ENCODE measurements around the gene CAVIN3. TPM values are rescaled to one million over a fixed set of nuclear protein-coding genes. Genes with fewer than 3 reads are reported as not detected.

The CAVIN3 gene
- total and polyA plus RNA-seq, 2 of the 8 experiments (the other 6 are each of a cell fraction or from before 2014, with no cell fraction given): 17.7 to 26.4 TPM

DNA sequence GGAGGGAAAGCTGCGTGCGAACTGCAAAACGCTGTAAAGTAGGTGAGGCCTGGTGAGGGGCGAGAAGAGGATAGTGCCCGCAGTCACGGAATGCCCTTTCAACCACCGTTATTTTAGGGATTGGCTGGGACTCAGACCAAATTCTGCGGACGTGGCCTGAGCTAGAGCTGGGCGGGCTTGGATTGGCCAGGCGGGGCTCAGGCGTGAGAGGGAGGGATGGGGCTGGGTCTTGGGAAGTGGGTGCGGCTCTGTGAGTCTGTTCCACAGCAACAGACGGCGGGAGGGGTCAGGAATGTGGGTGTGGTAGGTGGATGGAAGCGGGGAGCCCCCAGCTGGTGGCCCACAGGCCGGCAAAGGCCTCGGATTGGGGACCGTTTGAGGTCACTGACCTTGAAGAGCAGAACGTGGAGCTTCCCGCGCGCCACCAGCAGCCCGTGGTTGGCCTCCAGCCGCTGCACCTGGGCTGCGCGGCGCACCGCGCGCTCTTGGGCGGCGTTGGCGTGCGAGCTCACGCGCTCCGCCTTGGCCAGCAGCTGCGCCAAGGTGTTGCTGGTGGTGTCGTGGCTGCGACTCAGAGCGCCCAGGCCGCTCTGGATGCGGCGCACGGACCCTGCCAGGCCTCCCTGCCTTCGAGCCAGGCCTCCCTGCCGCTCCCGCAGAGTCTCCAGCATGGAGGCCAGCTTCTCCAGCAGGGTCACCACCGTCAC is 444 bp downstream of the CAVIN3 start (continued):
- TF ChIP-seq SUZ12 (IDR thresholded peaks at IDR 0.05; ENCODE audit: low read length): peak; percentile 30; the same call in 1 of the 2 replicates
- TF ChIP-seq, protein P1, sequence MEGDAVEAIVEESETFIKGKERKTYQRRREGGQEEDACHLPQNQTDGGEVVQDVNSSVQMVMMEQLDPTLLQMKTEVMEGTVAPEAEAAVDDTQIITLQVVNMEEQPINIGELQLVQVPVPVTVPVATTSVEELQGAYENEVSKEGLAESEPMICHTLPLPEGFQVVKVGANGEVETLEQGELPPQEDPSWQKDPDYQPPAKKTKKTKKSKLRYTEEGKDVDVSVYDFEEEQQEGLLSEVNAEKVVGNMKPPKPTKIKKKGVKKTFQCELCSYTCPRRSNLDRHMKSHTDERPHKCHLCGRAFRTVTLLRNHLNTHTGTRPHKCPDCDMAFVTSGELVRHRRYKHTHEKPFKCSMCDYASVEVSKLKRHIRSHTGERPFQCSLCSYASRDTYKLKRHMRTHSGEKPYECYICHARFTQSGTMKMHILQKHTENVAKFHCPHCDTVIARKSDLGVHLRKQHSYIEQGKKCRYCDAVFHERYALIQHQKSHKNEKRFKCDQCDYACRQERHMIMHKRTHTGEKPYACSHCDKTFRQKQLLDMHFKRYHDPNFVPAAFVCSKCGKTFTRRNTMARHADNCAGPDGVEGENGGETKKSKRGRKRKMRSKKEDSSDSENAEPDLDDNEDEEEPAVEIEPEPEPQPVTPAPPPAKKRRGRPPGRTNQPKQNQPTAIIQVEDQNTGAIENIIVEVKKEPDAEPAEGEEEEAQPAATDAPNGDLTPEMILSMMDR (IDR thresholded peaks at IDR 0.05; ENCODE audit: control extremely low read depth in 1 of 3, insufficient read depth in 1 of 3, low read depth in 1 of 3, low read length in 3 of 3): no peak
- no peak for TF ChIP-seq RAD21 (IDR thresholded peaks at IDR 0.05 in 1 of 2, conservative IDR thresholded peaks at IDR 0.05 in 1 of 2; ENCODE audit: low read depth in 2 of 2, low read length in 2 of 2)
- 0 out of 2 replicates have a peak, but pooled peaks have one; percentile 6 for TF ChIP-seq YY1 (IDR thresholded peaks at IDR 0.05; ENCODE audit: low read depth, low read length)
- TF ChIP-seq EGR1 (IDR thresholded peaks at IDR 0.05; ENCODE audit: borderline replicate concordance, low read depth, low read length): no peak
- TF ChIP-seq TEAD4 (IDR thresholded peaks at IDR 0.05; ENCODE audit: low read depth, low read length): peak; percentile 70
- 0 out of 3 replicates have a peak, but pooled peaks of 1 of the 2 experiments have one; percentile 4 for TF ChIP-seq EP300 (IDR thresholded peaks at IDR 0.05; ENCODE audit: borderline replicate concordance in 1 of 2, low read depth in 2 of 2, low read length in 2 of 2)
- TF ChIP-seq KDM1A (IDR thresholded peaks at IDR 0.05; ENCODE audit: borderline replicate concordance, low read length): 0 out of 2 replicates have a peak, but pooled peaks have one; percentile 22
- no peak for TF ChIP-seq HDAC6 (IDR thresholded peaks at IDR 0.05; ENCODE audit: low read depth, low read length)
- TF ChIP-seq, protein P2, sequence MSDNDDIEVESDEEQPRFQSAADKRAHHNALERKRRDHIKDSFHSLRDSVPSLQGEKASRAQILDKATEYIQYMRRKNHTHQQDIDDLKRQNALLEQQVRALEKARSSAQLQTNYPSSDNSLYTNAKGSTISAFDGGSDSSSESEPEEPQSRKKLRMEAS (IDR thresholded peaks at IDR 0.05): peak; percentile 77

All from H1 (cell line).